Hematopoietic multipotent progenitor cell treated with erythropoietin and hydrocortisone succinate and interleukin-3 and kit ligand, for 15 days (in vitro differentiated cells): ENCODE measurements around the gene ACTN1.
A peak's percentile ranks its signal among the peaks of the same experiment; 100 is the strongest.
"Not testable (repeated sequence)": the region's sequence is repeated elsewhere in the genome, so short reads cannot be mapped to it uniquely, and the experiment has no call there.

Source experiments
- DNase-seq: peaks from one replicate; pipeline ENCODE4 v3.0.0-alpha.2; 2015; ENCODE audit warnings: low spot score

ACTN1 gene

GRCh38 chr14:68862954-68863594 lies 116.0 kb downstream of the ACTN1 start:
- DNase-seq: peak; percentile 34

GRCh38 chr14:68860771-68861170 lies 118.3 kb downstream of the ACTN1 start:
- no peak for DNase-seq

GRCh38 chr14:68857516-68858070 lies 121.5 kb downstream of the ACTN1 start:
- no peak for DNase-seq

GRCh38 chr14:68856572-68856971 lies 122.5 kb downstream of the ACTN1 start:
- no peak for DNase-seq

- no peak for DNase-seq
These were observed 124.7 kb downstream of the ACTN1 start for GRCh38 chr14:68854421-68854820.

- DNase-seq: no peak
These were observed 125.4 kb downstream of the ACTN1 start for GRCh38 chr14:68853749-68854148.

GRCh38 chr14:68852493-68852892 lies 126.6 kb downstream of the ACTN1 start:
- DNase-seq: not testable (repeated sequence)

- no peak for DNase-seq
These were observed 128.0 kb downstream of the ACTN1 start for GRCh38 chr14:68851078-68851477.

- DNase-seq: no peak
These were observed 129.7 kb downstream of the ACTN1 start for GRCh38 chr14:68849416-68849815.

GRCh38 chr14:68848253-68848652 lies 130.8 kb downstream of the ACTN1 start:
- no peak for DNase-seq

- DNase-seq: not testable (repeated sequence)
These were observed 131.5 kb downstream of the ACTN1 start for GRCh38 chr14:68847640-68848039.

GRCh38 chr14:68846466-68846865 lies 132.6 kb downstream of the ACTN1 start:
- no peak for DNase-seq

GRCh38 chr14:68844210-68844545 lies 134.9 kb downstream of the ACTN1 start:
- no peak for DNase-seq

- DNase-seq: peak; percentile 59
These were observed 135.5 kb downstream of the ACTN1 start for GRCh38 chr14:68843471-68844209.

GRCh38 chr14:68842298-68842697 lies 136.8 kb downstream of the ACTN1 start:
- DNase-seq: no peak

- DNase-seq: no peak
These were observed 137.9 kb downstream of the ACTN1 start for GRCh38 chr14:68841016-68841809.

- no peak for DNase-seq
These were observed 138.6 kb downstream of the ACTN1 start for GRCh38 chr14:68840454-68840853.

GRCh38 chr14:68836082-68836481 lies 143.0 kb downstream of the ACTN1 start:
- DNase-seq: no peak

- no peak for DNase-seq
These were observed 144.3 kb downstream of the ACTN1 start for GRCh38 chr14:68834816-68835215.

- no peak for DNase-seq
These were observed 150.4 kb downstream of the ACTN1 start for GRCh38 chr14:68828698-68829097.

GRCh38 chr14:68825729-68826128 lies 153.4 kb downstream of the ACTN1 start:
- no peak for DNase-seq

- peak; percentile 59 for DNase-seq
These were observed 154.4 kb downstream of the ACTN1 start for GRCh38 chr14:68824517-68825347.
